GM19324 (cell line): ENCODE data around the gene PFKFB2.

Source experiments
- ATAC-seq: cut with Tn5 transposase; IDR thresholded peaks from one replicate; pipeline ENCODE4 v1.9.1; 2021; ENCODE audit warnings: mild to moderate bottlenecking, moderate library complexity; ENCODE audit not compliant: unreplicated experiment, low FRiP score

PFKFB2 gene

GRCh38 chr1:207052911-207053769 is at the start of gene PFKFB2:
TSS of gene PFKFB2 (plus strand) at chr1:207053275. CDS start at chr1:207054718, 1,443 bp downstream.
- ATAC-seq: peak; percentile 67

GRCh38 chr1:207004931-207005830 is 47.9 kb upstream of the PFKFB2 start:
- ATAC-seq: no peak

GRCh38 chr1:207006083-207006482 is 47.0 kb upstream of the PFKFB2 start:
- ATAC-seq: no peak

- ATAC-seq: no peak
These were observed 46.2 kb upstream of the PFKFB2 start for GRCh38 chr1:207006914-207007313.

GRCh38 chr1:207007352-207008033 is 45.6 kb upstream of the PFKFB2 start:
- ATAC-seq: no peak

GRCh38 chr1:207009182-207009850 is 43.8 kb upstream of the PFKFB2 start:
- no peak for ATAC-seq

GRCh38 chr1:207009945-207010344 is 43.1 kb upstream of the PFKFB2 start:
- ATAC-seq: no peak

GRCh38 chr1:207010726-207011125 is 42.3 kb upstream of the PFKFB2 start:
- no peak for ATAC-seq

- ATAC-seq: no peak
These were observed 39.6 kb upstream of the PFKFB2 start for GRCh38 chr1:207013321-207014085.

- no peak for ATAC-seq
These were observed 38.3 kb upstream of the PFKFB2 start for GRCh38 chr1:207014728-207015127.

- no peak for ATAC-seq
These were observed 37.3 kb upstream of the PFKFB2 start for GRCh38 chr1:207015791-207016190.

GRCh38 chr1:207017615-207018559 is 35.2 kb upstream of the PFKFB2 start:
- no peak for ATAC-seq

GRCh38 chr1:207018707-207019106 is 34.4 kb upstream of the PFKFB2 start:
- no peak for ATAC-seq

GRCh38 chr1:207019161-207019560 is 33.9 kb upstream of the PFKFB2 start:
- ATAC-seq: no peak

- no peak for ATAC-seq
These were observed 33.4 kb upstream of the PFKFB2 start for GRCh38 chr1:207019661-207020060.

GRCh38 chr1:207020065-207020708 is 32.9 kb upstream of the PFKFB2 start:
- ATAC-seq: no peak

- ATAC-seq: no peak
These were observed 32.4 kb upstream of the PFKFB2 start for GRCh38 chr1:207020709-207021107.
